Right lobe of liver (tissue), 4 donors: ENCODE results near the gene KCNH5.

Source experiments
- POLR2A ChIP-seq: fragments of 450-650 bp; IDR thresholded peaks from one replicate; pipeline ENCODE4 v1.6.1; 2017; ENCODE audit warnings: antibody characterized with exemption, mild to moderate bottlenecking
- TF ChIP-seq, protein P1 (sequence below), 4 donors: fragments of 200-600 bp in 3 of 4; fragments of 450-650 bp in 1 of 4; IDR thresholded peaks; one replicate each; pipeline versions ENCODE4 v1.5.1 to v1.8.0; 2016 to 2022; ENCODE audit warnings: antibody characterized with exemption in 4 of 4, mild to moderate bottlenecking in 2 of 4
- donor health status: DM: no; HTN: no; CAD: no.
- donor health status: DM: no; HTN: no; CAD: no.
- donor health status: DM: no; HTN: yes; CAD: no.

DNA sequence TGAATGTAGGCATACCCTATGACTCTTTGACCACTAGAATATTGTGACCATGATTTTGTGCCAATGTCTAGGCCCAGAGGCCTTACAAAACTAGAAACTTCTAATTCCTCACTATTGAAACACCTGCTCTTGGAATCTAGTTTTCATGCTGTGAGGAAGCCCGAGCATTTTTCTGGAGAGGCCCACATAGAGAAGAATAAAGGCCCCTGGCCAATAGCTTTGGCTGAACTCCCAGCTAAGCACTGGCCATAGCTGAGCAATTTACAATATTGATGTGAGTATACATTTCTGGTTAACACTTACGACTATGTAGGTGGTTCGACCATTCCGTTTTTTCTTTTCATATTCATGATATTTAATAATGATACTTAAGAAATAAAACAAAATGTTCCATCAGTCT is 190.3 kb downstream of the KCNH5 start:
- TF ChIP-seq, protein P1, sequence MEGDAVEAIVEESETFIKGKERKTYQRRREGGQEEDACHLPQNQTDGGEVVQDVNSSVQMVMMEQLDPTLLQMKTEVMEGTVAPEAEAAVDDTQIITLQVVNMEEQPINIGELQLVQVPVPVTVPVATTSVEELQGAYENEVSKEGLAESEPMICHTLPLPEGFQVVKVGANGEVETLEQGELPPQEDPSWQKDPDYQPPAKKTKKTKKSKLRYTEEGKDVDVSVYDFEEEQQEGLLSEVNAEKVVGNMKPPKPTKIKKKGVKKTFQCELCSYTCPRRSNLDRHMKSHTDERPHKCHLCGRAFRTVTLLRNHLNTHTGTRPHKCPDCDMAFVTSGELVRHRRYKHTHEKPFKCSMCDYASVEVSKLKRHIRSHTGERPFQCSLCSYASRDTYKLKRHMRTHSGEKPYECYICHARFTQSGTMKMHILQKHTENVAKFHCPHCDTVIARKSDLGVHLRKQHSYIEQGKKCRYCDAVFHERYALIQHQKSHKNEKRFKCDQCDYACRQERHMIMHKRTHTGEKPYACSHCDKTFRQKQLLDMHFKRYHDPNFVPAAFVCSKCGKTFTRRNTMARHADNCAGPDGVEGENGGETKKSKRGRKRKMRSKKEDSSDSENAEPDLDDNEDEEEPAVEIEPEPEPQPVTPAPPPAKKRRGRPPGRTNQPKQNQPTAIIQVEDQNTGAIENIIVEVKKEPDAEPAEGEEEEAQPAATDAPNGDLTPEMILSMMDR (IDR thresholded peaks at IDR 0.05) = no peak
- TF ChIP-seq POLR2A = no peak
